HUES48 (cell line): Measurements from ENCODE around the gene TMEM9.
"Not testable (repeated sequence)": the region's sequence is repeated elsewhere in the genome, so short reads cannot be mapped to it uniquely, and the experiment has no call there.

Experiments used
- H3K27ac ChIP-seq: one replicate; pipeline ENCODE4 v1.7.0; 2013; ENCODE audit warnings: low read depth, low read length, inconsistent platforms
- H3K27me3 ChIP-seq: 2 replicates; pipeline ENCODE4 v1.6.1; 2013; ENCODE audit warnings: mild to moderate bottlenecking, low read length; ENCODE audit not compliant: control insufficient read depth, insufficient read depth
- H3K36me3 ChIP-seq: 2 replicates; pipeline ENCODE4 v1.6.1; 2013; ENCODE audit warnings: low read length; ENCODE audit not compliant: control insufficient read depth, insufficient read depth
- H3K4me1 ChIP-seq: 2 replicates; pipeline ENCODE4 v1.6.1; 2013; ENCODE audit warnings: mild to moderate bottlenecking, low read length; ENCODE audit not compliant: control insufficient read depth, insufficient read depth
- H3K4me3 ChIP-seq: 2 replicates; pipeline ENCODE4 v1.5.1; 2013; ENCODE audit warnings: mild to moderate bottlenecking, low read depth, low read length
- H3K9ac ChIP-seq: 2 replicates; pipeline ENCODE4 v1.6.1; 2013; ENCODE audit warnings: mild to moderate bottlenecking, low read depth, low read length, moderate library complexity
- H3K9me3 ChIP-seq: 2 replicates; pipeline ENCODE4 v1.6.1; 2013; ENCODE audit warnings: low read length; ENCODE audit not compliant: control insufficient read depth, insufficient read depth

The TMEM9 gene

GRCh38 chr1:201172999-201173610 is 18.8 kb upstream of the TMEM9 start:
- H3K4me1 ChIP-seq: peaks cover 13% of the 10 kb centered on the region
- no peak overlapping the region for H3K9ac ChIP-seq
- H3K27me3 ChIP-seq: peaks cover 17% of the 10 kb centered on the region
- H3K27ac ChIP-seq: no peak overlapping the region
- H3K4me3 ChIP-seq: no peak overlapping the region
- no peaks in the 10 kb centered on the region for H3K9me3 ChIP-seq
- H3K36me3 ChIP-seq: no peaks in the 10 kb centered on the region

- no peaks in the 10 kb centered on the region for H3K36me3 ChIP-seq
- H3K9ac ChIP-seq: no peak overlapping the region
- peaks cover 13% of the 10 kb centered on the region for H3K4me1 ChIP-seq
- peaks cover 17% of the 10 kb centered on the region for H3K27me3 ChIP-seq
- H3K4me3 ChIP-seq: no peak overlapping the region
- no peak overlapping the region for H3K27ac ChIP-seq
- no peaks in the 10 kb centered on the region for H3K9me3 ChIP-seq
These were observed 18.1 kb upstream of the TMEM9 start for GRCh38 chr1:201172326-201172725.

- peak overlapping the region; percentile 74 for H3K4me3 ChIP-seq
- peaks cover 17% of the 10 kb centered on the region for H3K27me3 ChIP-seq
- peak overlapping the region; percentile 63 for H3K9ac ChIP-seq
- peak overlapping the region; percentile 79 for H3K27ac ChIP-seq
- no peaks in the 10 kb centered on the region for H3K36me3 ChIP-seq
- H3K9me3 ChIP-seq: no peaks in the 10 kb centered on the region
- H3K4me1 ChIP-seq: peaks cover 13% of the 10 kb centered on the region
These were observed 17.1 kb upstream of the TMEM9 start for GRCh38 chr1:201171063-201172036.

- Histone ChIP-seq H3K27me3 (peaks cover 17% of the 10 kb centered on the region), H3K9me3 (no peaks in the 10 kb centered on the region), H3K9ac (peak overlapping the region; percentile 63), H3K36me3 (no peaks in the 10 kb centered on the region), H3K27ac (peak overlapping the region; percentile 79), H3K4me1 (peaks cover 13% of the 10 kb centered on the region), H3K4me3 (peak overlapping the region; percentile 74)
These were observed 16.3 kb upstream of the TMEM9 start for GRCh38 chr1:201170533-201171062.

GRCh38 chr1:201169971-201170532 is 15.8 kb upstream of the TMEM9 start:
- Histone ChIP-seq H3K36me3 (no peaks in the 10 kb centered on the region), H3K27ac (peak overlapping the region; percentile 60), H3K4me1 (peaks cover 13% of the 10 kb centered on the region), H3K27me3 (peaks cover 17% of the 10 kb centered on the region), H3K4me3 (peak overlapping the region; percentile 74), H3K9ac (peak overlapping the region; percentile 53), H3K9me3 (no peaks in the 10 kb centered on the region)

- Histone ChIP-seq H3K4me1 (peaks cover 7% of the 10 kb centered on the region; the same call in 1 of the 2 replicates), H3K27ac (no peak overlapping the region)
These were observed 14.9 kb upstream of the TMEM9 start for GRCh38 chr1:201169203-201169602.

GRCh38 chr1:201167041-201167991 is 13.0 kb upstream of the TMEM9 start:
- Histone ChIP-seq H3K9me3 (no peaks in the 10 kb centered on the region), H3K4me1 (peaks cover 7% of the 10 kb centered on the region; the same call in 1 of the 2 replicates), H3K27me3 (peaks cover 14% of the 10 kb centered on the region), H3K36me3 (no peaks in the 10 kb centered on the region), H3K9ac (no peak overlapping the region), H3K27ac (no peak overlapping the region), H3K4me3 (no peak overlapping the region)

More at GRCh38 chr1:201169203-201169602, 14.9 kb upstream of the TMEM9 start:
- no peak overlapping the region for H3K9ac ChIP-seq
- H3K27me3 ChIP-seq: peaks cover 17% of the 10 kb centered on the region
- H3K4me3 ChIP-seq: no peak overlapping the region
- no peaks in the 10 kb centered on the region for H3K36me3 ChIP-seq
- H3K9me3 ChIP-seq: no peaks in the 10 kb centered on the region

GRCh38 chr1:201164645-201165044 is 10.4 kb upstream of the TMEM9 start:
- Histone ChIP-seq H3K9ac (no peak overlapping the region), H3K27me3 (peaks cover 6% of the 10 kb centered on the region; the same call in 1 of the 2 replicates), H3K4me3 (no peak overlapping the region), H3K36me3 (no peaks in the 10 kb centered on the region), H3K27ac (no peak overlapping the region), H3K9me3 (no peaks in the 10 kb centered on the region), H3K4me1 (no peaks in the 10 kb centered on the region)

GRCh38 chr1:201163707-201164106 is 9.4 kb upstream of the TMEM9 start:
- Histone ChIP-seq H3K27me3 (no peaks in the 10 kb centered on the region), H3K27ac (no peak overlapping the region), H3K36me3 (no peaks in the 10 kb centered on the region), H3K9me3 (no peaks in the 10 kb centered on the region), H3K9ac (no peak overlapping the region), H3K4me1 (no peaks in the 10 kb centered on the region), H3K4me3 (no peak overlapping the region)

- H3K4me1 ChIP-seq, H3K4me3 ChIP-seq, H3K9ac ChIP-seq, H3K36me3 ChIP-seq, H3K27me3 ChIP-seq, H3K9me3 ChIP-seq, H3K27ac ChIP-seq: not testable (repeated sequence)
These were observed 8.8 kb upstream of the TMEM9 start for GRCh38 chr1:201163036-201163435.
